HG03139 (cell line): Measurements from ENCODE around the gene DPH5.
"Not testable (repeated sequence)": the region's sequence is repeated elsewhere in the genome, so short reads cannot be mapped to it uniquely, and the experiment has no call there.

ENCODE experiments used
- ATAC-seq: cut with Tn5 transposase; IDR thresholded peaks from one replicate; pipeline ENCODE4 v1.9.1; 2021; ENCODE audit not compliant: unreplicated experiment

DPH5 gene

GRCh38 chr1:101032129-101032528 is 6.5 kb upstream of the DPH5 start:
- ATAC-seq = not testable (repeated sequence)

DNA sequence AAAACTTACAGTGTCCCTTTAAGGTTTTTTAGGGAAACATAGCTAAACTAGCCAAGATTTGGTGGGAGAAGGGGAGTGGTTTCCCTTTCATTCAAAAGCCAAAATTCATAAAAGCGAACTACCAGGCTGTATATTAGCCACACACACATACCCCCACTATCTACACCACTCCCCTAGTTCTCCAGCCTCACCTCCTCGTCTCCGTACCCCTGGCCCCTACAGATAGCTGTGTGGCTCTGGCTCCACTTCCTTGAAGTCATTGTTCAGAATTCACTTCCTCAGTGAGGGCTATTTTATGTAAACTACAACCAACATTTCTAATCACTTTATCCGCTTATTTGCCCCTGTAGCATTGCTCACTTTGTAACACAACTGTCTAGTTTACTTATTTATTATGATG is 5.3 kb upstream of the DPH5 start:
- no peak for ATAC-seq

- ATAC-seq = no peak
These were observed 3.6 kb upstream of the DPH5 start for GRCh38 chr1:101029184-101029583.

- no peak for ATAC-seq
These were observed 2.9 kb upstream of the DPH5 start for GRCh38 chr1:101028466-101028865.

DNA sequence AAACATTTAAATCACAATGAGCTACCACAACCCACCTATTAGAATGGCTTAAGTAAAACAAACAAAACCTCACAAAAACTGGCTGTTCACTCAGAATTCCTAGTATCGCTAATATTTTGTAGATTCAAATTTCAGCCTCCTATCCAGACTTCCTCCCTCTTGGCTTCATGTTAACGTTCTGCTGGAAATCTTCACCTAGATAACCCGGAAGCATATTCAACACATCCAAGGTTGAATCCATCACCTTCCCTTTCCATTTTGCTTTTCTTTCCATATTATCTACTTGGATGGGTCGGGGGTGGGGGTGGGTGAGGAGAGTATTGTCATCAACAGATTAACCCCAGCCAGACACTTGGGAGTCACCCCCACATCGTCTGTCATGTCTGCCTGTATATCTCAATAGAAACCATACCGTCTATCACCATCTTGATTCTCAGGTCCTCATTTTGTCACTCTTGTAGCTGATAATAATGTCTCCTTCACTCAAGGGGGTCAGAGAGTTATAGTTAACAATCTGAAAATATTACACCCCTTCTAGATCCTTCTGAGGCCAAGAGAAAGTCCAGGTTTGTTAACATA is 1.7 kb upstream of the DPH5 start:
- ATAC-seq = no peak

- ATAC-seq = no peak
These were observed 825 bp upstream of the DPH5 start for GRCh38 chr1:101026430-101026788.

- peak; percentile 25 for ATAC-seq
These were observed 314 bp downstream of the DPH5 start for GRCh38 chr1:101025283-101025656.

DNA sequence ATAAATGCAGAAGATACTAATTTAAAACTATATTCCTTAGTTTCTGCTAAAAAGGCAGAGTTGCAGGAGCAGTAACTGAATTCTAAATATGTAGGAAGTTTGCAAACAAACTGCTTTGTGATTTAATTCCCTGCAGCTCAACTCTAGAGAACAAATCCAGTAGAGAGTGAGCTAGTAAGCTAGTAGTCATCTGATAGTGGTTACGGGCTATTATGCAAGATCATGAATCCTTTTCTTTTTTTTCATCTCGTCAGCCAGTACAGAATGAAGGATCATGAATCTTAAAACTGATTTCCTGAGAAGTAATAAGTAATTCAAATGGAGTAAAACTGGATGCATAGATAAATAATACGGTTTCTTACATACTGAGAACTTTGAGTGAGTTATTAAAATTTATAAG is 3.3 kb downstream of the DPH5 start:
- ATAC-seq = no peak

- no peak for ATAC-seq
These were observed 8.1 kb downstream of the DPH5 start for GRCh38 chr1:101017448-101017847.

DNA sequence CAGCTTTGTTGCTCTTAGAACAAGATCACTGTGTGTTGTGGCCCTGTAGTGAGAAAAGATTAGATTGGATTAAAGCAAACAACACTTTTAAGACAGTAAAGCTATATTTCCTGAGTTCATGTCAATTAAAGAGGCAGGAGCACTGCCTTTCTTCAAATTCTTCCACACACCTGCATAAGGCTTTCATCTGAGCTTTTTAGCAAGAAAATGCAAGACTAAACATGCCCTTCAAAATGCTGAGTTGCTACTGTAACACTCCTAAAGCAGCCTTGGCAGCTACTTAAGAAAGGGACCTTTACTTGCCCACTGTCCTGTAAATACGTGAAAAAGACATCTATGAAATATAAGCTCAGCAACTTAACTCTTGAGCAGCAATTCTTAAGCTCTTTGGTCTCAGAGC is 11.8 kb downstream of the DPH5 start:
- ATAC-seq = no peak

DNA sequence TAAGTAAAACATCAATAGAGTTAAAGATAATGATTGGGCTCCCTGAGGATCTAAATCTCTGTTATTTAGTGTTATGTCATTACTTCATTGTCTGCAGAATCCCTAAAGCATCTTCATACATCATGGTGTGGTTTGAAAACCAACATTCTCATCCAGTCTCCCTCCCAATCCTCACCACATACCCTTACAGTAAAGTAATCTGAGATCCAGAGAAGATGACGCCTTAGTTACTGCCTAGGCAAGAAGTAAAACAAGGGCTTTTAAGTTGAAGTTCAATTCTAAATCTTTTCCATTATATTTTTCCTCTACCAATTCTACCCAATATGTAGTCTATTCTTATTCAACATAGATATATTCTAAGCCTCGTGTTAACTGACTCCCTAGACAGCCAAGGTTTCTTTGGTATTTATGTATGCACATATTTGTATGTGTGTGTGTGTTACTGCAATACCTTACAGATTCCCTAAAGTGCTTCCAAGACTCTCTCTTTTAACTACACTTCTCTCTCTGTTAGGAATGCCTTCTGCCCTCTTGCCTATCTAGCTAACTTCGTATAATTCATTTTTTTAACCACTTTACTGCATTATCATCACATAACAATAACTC is 17.3 kb downstream of the DPH5 start:
- no peak for ATAC-seq

DNA sequence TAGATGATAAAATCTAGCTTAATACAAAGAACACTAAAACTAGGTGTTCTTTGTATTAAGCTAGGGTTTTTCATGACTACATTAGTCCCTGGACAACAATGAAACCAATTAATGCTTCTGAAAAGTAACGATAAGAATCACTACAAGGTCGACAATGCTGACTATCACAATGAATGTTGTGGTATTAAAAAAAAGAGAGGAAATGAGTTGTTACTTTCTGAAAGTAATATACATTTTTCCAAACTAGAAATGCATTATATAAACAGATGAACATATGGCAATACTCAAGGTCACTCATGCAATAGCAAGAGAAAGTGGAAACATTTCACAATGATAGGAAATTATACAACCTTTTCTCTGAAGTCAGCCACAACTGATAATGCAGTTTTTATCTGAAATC is 19.0 kb downstream of the DPH5 start:
- no peak for ATAC-seq

- no peak for ATAC-seq
These were observed 19.7 kb downstream of the DPH5 start for GRCh38 chr1:101005871-101006270.

DNA sequence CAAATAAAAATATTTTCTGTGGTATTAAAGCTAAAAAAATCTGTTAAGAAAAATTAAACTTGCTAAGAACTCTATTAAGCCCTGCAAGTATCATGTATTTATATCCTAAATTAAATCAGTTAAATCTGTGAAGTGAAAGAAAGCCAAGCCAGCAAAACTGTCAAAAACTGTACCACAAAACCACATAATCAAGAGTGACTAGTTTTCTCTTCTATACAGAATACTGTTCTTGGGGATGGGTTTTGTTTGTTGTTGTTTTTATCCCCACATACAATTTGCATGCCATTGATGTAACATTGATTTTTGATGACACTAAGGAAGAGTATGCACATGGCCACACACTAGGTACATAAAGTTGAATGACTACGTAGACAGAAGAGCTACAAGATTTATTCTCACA is 20.4 kb downstream of the DPH5 start:
- ATAC-seq = no peak

DNA sequence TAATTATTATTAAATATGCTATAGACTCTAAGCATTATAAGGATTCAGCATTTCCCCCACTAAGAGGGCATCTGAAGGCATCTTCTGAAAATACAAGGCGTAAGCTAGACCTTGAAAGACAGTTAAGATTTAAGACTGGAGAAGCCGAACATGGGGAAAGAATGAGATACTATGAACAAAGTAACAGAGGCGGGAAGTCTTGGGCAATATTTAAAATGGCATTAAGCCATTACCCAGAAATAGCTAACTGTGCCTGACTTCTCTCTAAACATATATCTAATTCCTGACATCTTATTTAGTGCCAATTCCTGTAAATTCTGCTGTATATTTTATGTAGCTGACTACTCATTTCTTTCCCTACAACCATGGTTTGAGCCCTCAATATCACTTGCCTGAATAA is 20.9 kb downstream of the DPH5 start:
- ATAC-seq = no peak

DNA sequence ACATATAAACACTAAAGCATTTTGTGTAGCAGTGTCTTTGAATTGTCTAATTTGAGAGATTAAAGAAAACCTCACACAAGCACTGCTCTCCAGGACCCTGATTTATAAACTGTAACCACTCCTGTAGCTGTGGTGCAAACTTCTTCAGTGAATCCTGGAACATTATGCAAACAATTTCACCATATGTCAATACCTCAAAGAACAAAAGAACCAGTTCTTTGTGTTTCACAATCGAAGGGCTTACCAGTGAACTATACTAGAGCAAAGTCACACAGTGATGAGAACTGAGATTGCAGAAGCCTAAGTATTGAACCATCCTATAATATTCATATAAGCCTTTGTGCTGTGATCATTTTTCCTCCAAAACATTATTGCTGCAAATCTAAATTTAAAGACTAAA is 21.5 kb downstream of the DPH5 start:
- no peak for ATAC-seq

GRCh38 chr1:101003012-101003650 is 22.5 kb downstream of the DPH5 start:
- no peak for ATAC-seq

DNA sequence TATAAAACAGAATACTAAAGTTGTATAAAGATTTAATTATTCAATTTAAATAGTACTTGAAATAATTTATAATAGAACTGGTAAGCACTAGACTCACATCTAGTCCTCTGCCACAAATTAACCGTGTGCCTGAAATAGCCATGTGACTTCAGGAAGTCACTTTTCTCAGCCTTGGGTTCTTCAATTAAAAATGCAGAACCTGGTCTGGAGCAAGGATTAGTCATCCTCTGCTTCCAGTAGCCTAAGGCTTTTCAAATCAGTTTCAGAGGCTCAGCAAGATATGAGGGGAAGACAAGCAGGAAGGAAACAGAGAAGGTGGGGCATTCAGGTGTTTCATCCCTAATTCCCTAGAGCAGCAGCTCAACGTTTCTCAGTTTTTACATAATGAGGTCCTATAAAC is 23.0 kb downstream of the DPH5 start:
- no peak for ATAC-seq

GRCh38 chr1:101000131-101000873 is 25.3 kb downstream of the DPH5 start:
- no peak for ATAC-seq

DNA sequence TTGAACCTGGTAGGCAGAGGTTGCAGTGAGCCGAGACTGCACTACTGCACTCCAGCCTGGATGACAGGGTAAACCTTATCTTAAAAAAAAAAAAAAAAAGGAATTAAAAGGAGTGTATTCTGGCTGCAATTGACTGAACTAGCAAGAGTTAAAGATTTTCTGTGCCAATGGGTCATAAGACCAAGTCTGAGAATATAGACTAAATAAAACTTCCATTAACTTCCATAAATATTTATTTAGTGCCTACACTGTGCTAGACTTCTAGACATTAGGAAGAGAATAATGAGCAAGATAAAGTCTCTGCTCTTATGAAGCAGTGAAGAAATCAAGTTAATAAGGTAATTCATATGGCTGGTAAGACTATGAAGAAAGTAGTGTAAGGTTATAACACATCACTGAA is 27.2 kb downstream of the DPH5 start:
- ATAC-seq = no peak

GRCh38 chr1:100995198-100995988 is 30.2 kb downstream of the DPH5 start:
- no peak for ATAC-seq
